ENCODE data around the gene MYT1.
A peak's percentile ranks its signal among the peaks of the same experiment; 100 is the strongest.
"Not testable (repeated sequence)": the region's sequence is repeated elsewhere in the genome, so short reads cannot be mapped to it uniquely, and the experiment has no call there.

Gene MYT1

GRCh38 chr20:64285579-64286446 lies 121.6 kb downstream of the MYT1 start:
- not testable (repeated sequence) for DNase-seq (ENCODE audit: low read depth); H3K4me3 ChIP-seq (ENCODE audit: low read length)
- TF ChIP-seq CTCF (conservative IDR thresholded peaks at IDR 0.05; ENCODE audit: low read depth, low read length), result peak; percentile 74

- DNase-seq (ENCODE audit: low read depth), result not testable (repeated sequence)
These were observed 122.4 kb downstream of the MYT1 start for GRCh38 chr20:64286447-64287263.

GRCh38 chr20:64287264-64287590 lies 123.0 kb downstream of the MYT1 start:
- DNase-seq (ENCODE audit: low read depth); H3K4me3 ChIP-seq (ENCODE audit: low read length): not testable (repeated sequence)

More at GRCh38 chr20:64286447-64287263, 122.4 kb downstream of the MYT1 start:
- not testable (repeated sequence) for H3K4me3 ChIP-seq (ENCODE audit: low read length)

Data from retinal pigment epithelial cell (primary cell).